ENCODE results near the gene SMIM29.
A peak's percentile ranks its signal among the peaks of the same experiment; 100 is the strongest.

SMIM29 gene

GRCh38 chr6:34239893-34240292, 8.9 kb downstream of the SMIM29 start:
- no peak for DNase-seq

- DNase-seq: no peak
Measured at GRCh38 chr6:34239500-34239825, 9.3 kb downstream of the SMIM29 start.

GRCh38 chr6:34238585-34239499, 10.0 kb downstream of the SMIM29 start:
- DNase-seq: no peak

GRCh38 chr6:34237722-34238584, 10.9 kb downstream of the SMIM29 start:
- no peak for DNase-seq

GRCh38 chr6:34237316-34237721, 11.5 kb downstream of the SMIM29 start:
- no peak for DNase-seq

GRCh38 chr6:34236443-34237315, 12.1 kb downstream of the SMIM29 start, which contains the start of gene HMGA1:
TSS of gene HMGA1 (plus strand) at chr6:34236873. CDS start at chr6:34240781, 3,908 bp downstream.
- DNase-seq: peak; percentile 63

GRCh38 chr6:34236131-34236442, 12.7 kb downstream of the SMIM29 start:
- no peak for DNase-seq

DNA sequence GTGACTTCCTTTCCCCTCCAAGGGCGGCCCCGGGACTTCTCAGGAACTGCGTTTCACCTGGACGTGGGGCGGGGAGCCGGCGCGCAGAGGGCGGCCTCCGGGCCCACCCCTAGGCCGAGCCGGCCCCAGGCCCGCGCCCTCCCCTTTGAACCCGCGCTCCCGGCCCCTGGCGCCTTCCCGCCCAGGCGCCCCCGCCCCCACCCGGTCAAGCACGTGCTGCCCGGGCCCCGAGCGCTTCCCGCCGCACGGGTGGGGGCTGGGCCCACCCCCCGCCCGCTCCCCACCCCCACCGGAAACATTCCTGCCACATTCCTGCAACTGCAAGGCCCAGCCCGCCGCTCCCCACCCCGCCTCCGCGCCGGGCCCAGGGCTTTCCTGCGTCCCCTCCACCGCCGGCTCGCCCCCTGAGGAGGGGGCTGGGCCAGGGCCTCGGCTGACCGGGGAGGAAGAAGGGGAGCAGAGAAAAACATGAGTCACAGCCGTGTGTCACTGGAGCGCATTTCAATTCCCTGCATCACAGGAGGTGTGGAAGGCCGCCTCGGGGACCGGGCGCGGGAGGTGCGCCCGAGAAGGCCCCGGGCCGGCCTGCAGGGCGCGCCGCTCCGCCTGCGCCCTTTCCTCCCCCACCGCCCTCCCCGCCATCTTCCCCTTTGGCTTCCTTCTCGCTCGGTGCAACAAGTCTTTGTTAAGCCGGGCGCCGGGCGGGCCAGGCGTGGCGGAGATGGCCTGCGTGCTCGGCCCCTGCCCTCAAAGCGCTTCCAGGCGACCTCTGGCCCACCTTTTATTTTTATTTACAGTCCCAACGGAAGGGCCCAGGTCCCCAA, 13.3 kb downstream of the SMIM29 start:
- DNase-seq: no peak

- no peak for DNase-seq
Measured at GRCh38 chr6:34234667-34235306, 14.0 kb downstream of the SMIM29 start.

DNA sequence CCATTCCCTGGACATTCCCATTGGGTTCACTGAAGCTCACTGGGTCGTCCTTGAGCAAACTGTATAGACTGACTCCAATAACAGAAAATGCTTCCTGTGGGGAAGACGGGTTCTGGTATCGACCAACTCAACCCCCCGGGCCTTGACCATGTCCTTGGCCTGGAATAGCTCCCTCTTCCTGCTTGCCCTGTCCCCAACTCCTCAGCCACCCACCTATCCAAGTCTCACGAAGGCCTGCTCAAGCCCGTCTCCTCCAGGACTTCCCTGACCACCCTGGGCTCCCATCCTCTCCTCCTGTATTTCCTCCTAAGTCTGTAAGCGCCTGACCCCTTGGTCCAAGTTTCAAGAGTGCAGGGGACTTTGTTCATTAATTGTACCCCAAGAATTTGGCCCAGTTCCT, 14.9 kb downstream of the SMIM29 start:
- no peak for DNase-seq

GRCh38 chr6:34232901-34233300, 15.9 kb downstream of the SMIM29 start:
- DNase-seq: no peak

- no peak for DNase-seq
Measured at GRCh38 chr6:34231566-34232336, 17.1 kb downstream of the SMIM29 start.

DNA sequence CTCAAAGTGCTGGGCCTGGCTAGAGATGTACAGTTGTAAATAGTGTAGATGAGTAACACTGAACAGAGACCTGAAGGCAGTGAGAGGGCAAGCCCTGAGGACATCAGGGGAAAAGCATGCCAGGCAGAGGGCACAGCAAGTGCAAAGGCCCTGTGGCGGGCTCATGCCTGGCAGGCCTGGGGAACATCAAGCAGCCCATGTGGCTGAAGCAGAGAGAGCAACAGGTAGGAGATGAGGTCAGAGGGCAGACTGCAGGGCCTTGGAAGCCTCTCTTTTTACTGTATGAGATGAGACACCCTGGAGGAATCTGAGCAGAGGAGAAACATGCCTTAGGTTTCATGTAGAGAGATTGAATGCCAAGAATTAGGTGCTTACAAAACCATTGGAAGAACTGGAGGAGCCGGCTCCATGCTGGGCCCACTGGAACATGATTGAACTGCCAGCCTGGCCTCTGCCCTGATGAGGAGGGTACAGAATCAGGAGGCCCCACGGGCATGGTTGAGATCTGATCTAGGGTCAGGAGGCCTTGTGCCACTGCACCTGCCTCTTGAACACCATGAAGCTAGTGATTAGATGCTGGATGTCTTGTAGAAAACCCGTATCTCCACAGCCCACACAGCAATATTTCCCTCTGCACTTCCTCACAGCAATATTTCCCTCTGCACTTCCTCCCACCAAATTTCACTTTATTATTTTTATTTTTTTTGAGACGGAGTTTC, 18.0 kb downstream of the SMIM29 start:
- DNase-seq: no peak

DNA sequence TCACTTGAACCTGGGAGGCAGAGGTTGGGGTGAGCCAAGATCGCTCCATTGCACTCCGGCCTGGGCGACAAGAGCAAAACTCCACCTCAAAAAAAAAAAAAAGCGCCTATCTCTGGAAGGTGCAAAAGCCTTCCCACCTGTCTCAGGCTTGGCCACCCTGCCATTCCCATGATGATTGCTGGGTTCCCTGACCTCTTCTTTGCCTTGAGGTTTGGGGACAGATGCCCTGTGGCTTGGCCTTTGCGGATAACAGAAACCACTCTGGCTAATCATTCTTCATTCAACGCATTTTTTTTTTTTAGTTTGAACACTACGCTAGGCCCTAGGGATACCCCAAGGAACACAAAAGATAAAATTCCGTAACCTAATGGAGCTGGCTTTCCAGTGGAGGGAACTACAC, 18.9 kb downstream of the SMIM29 start:
- no peak for DNase-seq

DNA sequence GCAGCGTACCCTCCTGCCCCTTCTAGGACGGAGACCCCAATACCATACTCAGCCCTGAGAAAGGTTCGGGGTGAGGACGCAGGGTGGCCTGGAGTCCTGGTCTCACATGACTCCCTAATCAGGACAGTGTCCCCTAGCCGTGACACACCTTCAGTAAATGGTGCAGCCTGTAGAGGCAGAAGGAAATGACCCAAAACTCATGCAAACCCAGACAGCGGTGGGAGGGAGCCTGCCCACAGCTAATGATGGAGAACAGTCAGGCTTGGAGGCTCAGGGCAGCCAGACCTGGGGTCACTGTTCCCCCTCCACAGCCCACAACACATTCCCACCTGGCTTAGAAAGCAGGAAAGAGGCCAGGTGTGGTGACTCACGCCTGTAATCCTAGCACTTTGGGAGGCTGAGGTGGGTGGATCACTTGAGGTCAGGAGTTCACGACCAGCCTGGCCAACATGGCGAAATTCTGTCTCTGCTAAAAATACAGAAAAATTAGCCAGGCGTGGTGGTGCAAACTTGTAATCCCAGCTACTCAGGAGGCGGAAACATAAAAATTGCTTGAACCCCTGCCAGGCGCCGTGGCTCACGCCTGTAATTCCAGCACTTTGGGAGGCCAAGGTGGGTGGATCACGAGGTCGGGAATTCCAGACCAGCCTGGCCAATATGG, 20.9 kb downstream of the SMIM29 start:
- DNase-seq: no peak

- DNase-seq: no peak
Measured at GRCh38 chr6:34226731-34227586, 21.8 kb downstream of the SMIM29 start.

DNA sequence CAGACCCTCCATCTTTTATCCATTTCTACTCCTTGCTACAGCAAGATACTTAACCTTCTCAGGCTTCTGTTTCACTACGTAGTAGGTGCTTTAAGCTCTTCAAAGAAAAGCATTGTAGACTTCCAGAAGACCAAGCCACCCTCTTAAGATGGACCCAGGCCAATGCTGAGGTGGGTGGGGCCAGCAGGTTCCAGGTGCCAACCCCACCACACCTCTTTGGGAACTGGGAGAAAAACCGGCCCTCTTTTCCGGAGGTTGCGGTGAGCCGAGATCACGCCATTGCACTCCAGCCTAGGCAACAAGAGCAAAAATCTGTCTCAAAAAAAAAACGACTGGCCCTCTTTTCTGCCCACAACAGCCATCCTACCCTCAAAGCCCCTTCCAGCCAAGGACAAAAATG, 22.7 kb downstream of the SMIM29 start:
- no peak for DNase-seq

GRCh38 chr6:34225551-34225950, 23.3 kb downstream of the SMIM29 start:
- DNase-seq: no peak
